GM23338 (cell line): ENCODE data around the gene STK32C. TPM values are rescaled to one million over a fixed set of nuclear protein-coding genes. Genes with fewer than 3 reads are reported as not detected.

ENCODE experiments used
- ATAC-seq: fragments of 200-7000 bp; cut with Tn5 transposase; 3 replicates; pipeline ENCODE4 v1.9.1; 2020
- DNase-seq: peaks from one replicate; pipeline ENCODE4 v3.0.0-alpha.2; 2015; ENCODE audit warnings: low spot score
- H2AFZ ChIP-seq: fragments of 200-600 bp; sonication (generic); 2 replicates; pipeline ENCODE4 v1.8.0; 2016; ENCODE audit warnings: antibody characterized with exemption, mild to moderate bottlenecking, moderate library complexity
- H3F3A ChIP-seq: fragments of 200-600 bp; sonication (generic); replicated peaks from 2 replicates; pipeline ENCODE4 v1.8.0; 2017; ENCODE audit warnings: antibody characterized with exemption, mixed run types, low read depth
- H3K27ac ChIP-seq: fragments of 200-600 bp; sonication (generic); 2 replicates; pipeline ENCODE4 v1.6.1; 2016; ENCODE audit warnings: low read depth
- H3K27me3 ChIP-seq: fragments of 200-600 bp; sonication (generic); 2 replicates; pipeline ENCODE4 v1.8.0; 2016; ENCODE audit warnings: mild to moderate bottlenecking, mixed run types, moderate library complexity; ENCODE audit not compliant: insufficient read depth
- H3K36me3 ChIP-seq: fragments of 200-600 bp; sonication (generic); 2 replicates; pipeline ENCODE4 v1.8.0; 2016; ENCODE audit warnings: mild to moderate bottlenecking; ENCODE audit not compliant: insufficient read depth
- H3K4me1 ChIP-seq: fragments of 200-600 bp; sonication (generic); 2 replicates; pipeline ENCODE4 v1.8.0; 2016; ENCODE audit warnings: mild to moderate bottlenecking, moderate library complexity; ENCODE audit not compliant: insufficient read depth
- H3K4me2 ChIP-seq: fragments of 200-600 bp; sonication (generic); 2 replicates; pipeline ENCODE4 v1.7.1; 2017; ENCODE audit warnings: mixed run types
- H3K4me3 ChIP-seq: fragments of 200-600 bp; sonication (generic); 2 replicates; pipeline ENCODE4 v1.6.1; 2016; ENCODE audit warnings: mixed run types
- H3K79me2 ChIP-seq: fragments of 200-600 bp; sonication (generic); replicated peaks from 2 replicates; pipeline ENCODE4 v1.8.0; 2017; ENCODE audit warnings: mild to moderate bottlenecking; ENCODE audit not compliant: insufficient read depth
- H3K9me2 ChIP-seq: fragments of 200-600 bp; sonication (generic); 2 replicates; pipeline ENCODE4 v1.8.0; 2017; ENCODE audit not compliant: insufficient read depth
- H4K20me1 ChIP-seq: fragments of 200-600 bp; sonication (generic); replicated peaks from 2 replicates; pipeline ENCODE4 v1.8.0; 2017; ENCODE audit warnings: mild to moderate bottlenecking; ENCODE audit not compliant: insufficient read depth
- H3K27ac Mint-ChIP-seq: 2 replicates; pipeline ENCODE4 v1.8.0; 2020; ENCODE audit warnings: inconsistent platforms, mild to moderate bottlenecking, moderate library complexity, mixed read lengths
- H3K27me3 Mint-ChIP-seq: 3 replicates; pipeline ENCODE4 v1.8.0; 2022; ENCODE audit warnings: low read depth, mild to moderate bottlenecking, moderate library complexity, mixed read lengths, inconsistent platforms; ENCODE audit not compliant: insufficient read depth, poor library complexity
- H3K36me3 Mint-ChIP-seq: 3 replicates; pipeline ENCODE4 v1.8.0; 2021; ENCODE audit warnings: low read depth, mild to moderate bottlenecking, inconsistent platforms, moderate library complexity, mixed read lengths
- H3K4me1 Mint-ChIP-seq: 3 replicates; pipeline ENCODE4 v1.8.0; 2020; ENCODE audit warnings: mild to moderate bottlenecking, inconsistent platforms, mixed read lengths
- H3K4me3 Mint-ChIP-seq: 3 replicates; pipeline ENCODE4 v1.8.0; 2021; ENCODE audit warnings: moderate library complexity, mild to moderate bottlenecking, inconsistent platforms, mixed read lengths
- H3K9me3 Mint-ChIP-seq: 3 replicates; pipeline ENCODE4 v1.8.0; 2020; ENCODE audit warnings: moderate library complexity, mild to moderate bottlenecking, inconsistent platforms, mixed read lengths
- CREB1 ChIP-seq: fragments of 250-450 bp; sonication (Bioruptor Pico); IDR thresholded peaks from 2 replicates; pipeline ENCODE4 v1.5.0; 2020; ENCODE audit warnings: low read depth, mild to moderate bottlenecking, moderate library complexity
- EZH2 ChIP-seq: fragments of 200-600 bp; sonication (generic); IDR thresholded peaks from one replicate; pipeline ENCODE4 v1.8.0; 2017; ENCODE audit warnings: antibody characterized with exemption, mild to moderate bottlenecking, low read depth; ENCODE audit not compliant: unreplicated experiment
- EZH2phosphoT487 ChIP-seq: fragments of 200-600 bp; sonication (generic); IDR thresholded peaks from one replicate; pipeline ENCODE4 v1.8.1; 2018; ENCODE audit warnings: antibody characterized with exemption; ENCODE audit not compliant: unreplicated experiment
- JUNB ChIP-seq: IDR thresholded peaks from one replicate; pipeline ENCODE4 v1.6.1; 2016; ENCODE audit warnings: antibody characterized with exemption; ENCODE audit not compliant: unreplicated experiment
- NANOG ChIP-seq: IDR thresholded peaks from 2 replicates; pipeline ENCODE4 v1.6.1; 2016; ENCODE audit warnings: antibody characterized with exemption, borderline replicate concordance
- POLR2AphosphoS5 ChIP-seq: IDR thresholded peaks from 2 replicates; pipeline ENCODE4 v1.6.1; 2016; ENCODE audit warnings: antibody characterized with exemption, low read depth
- STAT1 ChIP-seq: IDR thresholded peaks from one replicate; pipeline ENCODE4 v1.6.1; 2016; ENCODE audit warnings: antibody characterized with exemption; ENCODE audit not compliant: unreplicated experiment
- ZNF114 ChIP-seq: fragments of 250-450 bp; sonication (Bioruptor Pico); IDR thresholded peaks from 2 replicates; pipeline ENCODE4 v1.5.0; 2020; ENCODE audit warnings: mild to moderate bottlenecking, moderate library complexity
- ZNF331 ChIP-seq: fragments of 250-450 bp; sonication (Bioruptor Pico); IDR thresholded peaks from 2 replicates; pipeline ENCODE4 v1.5.0; 2020; ENCODE audit warnings: low read depth, mild to moderate bottlenecking, moderate library complexity
- polyA plus RNA-seq: library from polyadenylated mRNA; unstranded; fragments of >200 nt; fragmentation: Nextera tagmentation; extraction: Ambion mirVana; gene quantifications from 2 replicates; pipeline ENCODE4 v1.2.1, GENCODE V29; 2016
- total RNA-seq: library from RNA; depleted of rRNA; stranded (reverse); fragments of >200 nt; shearing (Covaris generic); gene quantifications from 2 replicates; pipeline ENCODE4 v1.2.3, GENCODE V29; 2014
- TF ChIP-seq, protein P1 (sequence below): fragments of 250-450 bp; sonication (Bioruptor Pico); IDR thresholded peaks from 2 replicates; pipeline ENCODE4 v1.5.0; 2020; ENCODE audit warnings: mild to moderate bottlenecking, moderate library complexity
- TF ChIP-seq, protein P2 (sequence below), 2 experiments: fragments of 200-600 bp in 1 of 2; sonication (generic) in 1 of 2; conservative IDR thresholded peaks; 2 replicates each; pipeline versions ENCODE4 v1.5.1 to v1.6.1; 2016 to 2017; ENCODE audit warnings: antibody characterized with exemption in 2 of 2, low read depth in 2 of 2, mild to moderate bottlenecking in 2 of 2, moderate library complexity in 1 of 2
- TF ChIP-seq, protein P3 (sequence below): IDR thresholded peaks from 2 replicates; pipeline ENCODE4 v1.6.1; 2016; ENCODE audit warnings: antibody characterized with exemption
- TF ChIP-seq, protein P4 (sequence below): IDR thresholded peaks from one replicate; pipeline ENCODE4 v1.6.1; 2018; ENCODE audit warnings: antibody characterized with exemption; ENCODE audit not compliant: unreplicated experiment

Gene STK32C
- total and polyA plus RNA-seq, 2 experiments from 2014 or later: 10.2 to 20.5 TPM

DNA sequence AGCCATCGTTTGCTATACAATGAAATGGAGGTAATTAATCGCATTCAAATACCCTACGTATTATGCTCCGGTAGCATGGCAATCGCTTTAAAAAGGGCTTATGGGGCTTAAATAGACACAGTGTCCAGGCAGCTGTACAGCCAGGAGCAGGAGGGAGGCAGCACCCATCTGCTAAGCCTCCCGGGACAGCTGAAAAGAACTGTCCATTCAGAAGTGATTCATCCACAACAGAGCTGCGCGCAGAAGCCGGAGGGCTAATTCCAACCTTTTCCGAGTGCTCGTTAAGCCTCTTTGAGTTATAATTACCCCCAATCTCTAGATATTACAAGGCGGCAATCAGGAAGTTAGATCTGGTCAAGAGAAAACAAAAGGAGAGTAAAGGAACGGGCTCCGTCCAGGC is 62.7 kb downstream of the STK32C start:
- H4K20me1 ChIP-seq: no peaks in the 10 kb centered on the region
- Mint-ChIP-seq H3K36me3 (no peaks in the 10 kb centered on the region), H3K4me1 (peaks cover 6% of the 10 kb centered on the region), H3K9me3 (no peaks in the 10 kb centered on the region), H3K4me3 (no peak overlapping the region), H3K27ac (no peak overlapping the region), H3K27me3 (peaks cover 6% of the 10 kb centered on the region)
- no peak overlapping the region for H3K4me3 ChIP-seq
- H3K4me1 ChIP-seq: no peaks in the 10 kb centered on the region
- H2AFZ ChIP-seq: no peak overlapping the region
- H3K79me2 ChIP-seq: no peaks in the 10 kb centered on the region
- H3K9me2 ChIP-seq: no peaks in the 10 kb centered on the region
- H3F3A ChIP-seq: no peaks in the 10 kb centered on the region
- no peaks in the 10 kb centered on the region for H3K36me3 ChIP-seq
- TF ChIP-seq POLR2AphosphoS5: no peak
- TF ChIP-seq ZNF331: no peak
- TF ChIP-seq CREB1 (CRISPR knock-in tag): no peak
- no peak for TF ChIP-seq EZH2
- TF ChIP-seq ZNF114 (CRISPR knock-in tag): no peak
- TF ChIP-seq, protein P1, sequence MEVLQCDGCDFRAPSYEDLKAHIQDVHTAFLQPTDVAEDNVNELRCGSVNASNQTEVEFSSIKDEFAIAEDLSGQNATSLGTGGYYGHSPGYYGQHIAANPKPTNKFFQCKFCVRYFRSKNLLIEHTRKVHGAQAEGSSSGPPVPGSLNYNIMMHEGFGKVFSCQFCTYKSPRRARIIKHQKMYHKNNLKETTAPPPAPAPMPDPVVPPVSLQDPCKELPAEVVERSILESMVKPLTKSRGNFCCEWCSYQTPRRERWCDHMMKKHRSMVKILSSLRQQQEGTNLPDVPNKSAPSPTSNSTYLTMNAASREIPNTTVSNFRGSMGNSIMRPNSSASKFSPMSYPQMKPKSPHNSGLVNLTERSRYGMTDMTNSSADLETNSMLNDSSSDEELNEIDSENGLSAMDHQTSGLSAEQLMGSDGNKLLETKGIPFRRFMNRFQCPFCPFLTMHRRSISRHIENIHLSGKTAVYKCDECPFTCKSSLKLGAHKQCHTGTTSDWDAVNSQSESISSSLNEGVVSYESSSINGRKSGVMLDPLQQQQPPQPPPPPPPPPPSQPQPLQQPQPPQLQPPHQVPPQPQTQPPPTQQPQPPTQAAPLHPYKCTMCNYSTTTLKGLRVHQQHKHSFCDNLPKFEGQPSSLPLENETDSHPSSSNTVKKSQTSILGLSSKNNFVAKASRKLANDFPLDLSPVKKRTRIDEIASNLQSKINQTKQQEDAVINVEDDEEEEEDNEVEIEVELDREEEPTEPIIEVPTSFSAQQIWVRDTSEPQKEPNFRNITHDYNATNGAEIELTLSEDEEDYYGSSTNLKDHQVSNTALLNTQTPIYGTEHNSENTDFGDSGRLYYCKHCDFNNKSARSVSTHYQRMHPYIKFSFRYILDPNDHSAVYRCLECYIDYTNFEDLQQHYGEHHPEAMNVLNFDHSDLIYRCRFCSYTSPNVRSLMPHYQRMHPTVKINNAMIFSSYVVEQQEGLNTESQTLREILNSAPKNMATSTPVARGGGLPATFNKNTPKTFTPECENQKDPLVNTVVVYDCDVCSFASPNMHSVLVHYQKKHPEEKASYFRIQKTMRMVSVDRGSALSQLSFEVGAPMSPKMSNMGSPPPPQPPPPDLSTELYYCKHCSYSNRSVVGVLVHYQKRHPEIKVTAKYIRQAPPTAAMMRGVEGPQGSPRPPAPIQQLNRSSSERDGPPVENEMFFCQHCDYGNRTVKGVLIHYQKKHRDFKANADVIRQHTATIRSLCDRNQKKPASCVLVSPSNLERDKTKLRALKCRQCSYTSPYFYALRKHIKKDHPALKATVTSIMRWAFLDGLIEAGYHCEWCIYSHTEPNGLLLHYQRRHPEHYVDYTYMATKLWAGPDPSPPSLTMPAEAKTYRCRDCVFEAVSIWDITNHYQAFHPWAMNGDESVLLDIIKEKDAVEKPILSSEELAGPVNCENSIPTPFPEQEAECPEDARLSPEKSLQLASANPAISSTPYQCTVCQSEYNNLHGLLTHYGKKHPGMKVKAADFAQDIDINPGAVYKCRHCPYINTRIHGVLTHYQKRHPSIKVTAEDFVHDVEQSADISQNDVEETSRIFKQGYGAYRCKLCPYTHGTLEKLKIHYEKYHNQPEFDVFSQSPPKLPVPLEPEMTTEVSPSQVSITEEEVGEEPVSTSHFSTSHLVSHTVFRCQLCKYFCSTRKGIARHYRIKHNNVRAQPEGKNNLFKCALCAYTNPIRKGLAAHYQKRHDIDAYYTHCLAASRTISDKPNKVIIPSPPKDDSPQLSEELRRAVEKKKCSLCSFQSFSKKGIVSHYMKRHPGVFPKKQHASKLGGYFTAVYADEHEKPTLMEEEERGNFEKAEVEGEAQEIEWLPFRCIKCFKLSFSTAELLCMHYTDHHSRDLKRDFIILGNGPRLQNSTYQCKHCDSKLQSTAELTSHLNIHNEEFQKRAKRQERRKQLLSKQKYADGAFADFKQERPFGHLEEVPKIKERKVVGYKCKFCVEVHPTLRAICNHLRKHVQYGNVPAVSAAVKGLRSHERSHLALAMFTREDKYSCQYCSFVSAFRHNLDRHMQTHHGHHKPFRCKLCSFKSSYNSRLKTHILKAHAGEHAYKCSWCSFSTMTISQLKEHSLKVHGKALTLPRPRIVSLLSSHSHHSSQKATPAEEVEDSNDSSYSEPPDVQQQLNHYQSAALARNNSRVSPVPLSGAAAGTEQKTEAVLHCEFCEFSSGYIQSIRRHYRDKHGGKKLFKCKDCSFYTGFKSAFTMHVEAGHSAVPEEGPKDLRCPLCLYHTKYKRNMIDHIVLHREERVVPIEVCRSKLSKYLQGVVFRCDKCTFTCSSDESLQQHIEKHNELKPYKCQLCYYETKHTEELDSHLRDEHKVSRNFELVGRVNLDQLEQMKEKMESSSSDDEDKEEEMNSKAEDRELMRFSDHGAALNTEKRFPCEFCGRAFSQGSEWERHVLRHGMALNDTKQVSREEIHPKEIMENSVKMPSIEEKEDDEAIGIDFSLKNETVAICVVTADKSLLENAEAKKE: no peak
- TF ChIP-seq, protein P2, sequence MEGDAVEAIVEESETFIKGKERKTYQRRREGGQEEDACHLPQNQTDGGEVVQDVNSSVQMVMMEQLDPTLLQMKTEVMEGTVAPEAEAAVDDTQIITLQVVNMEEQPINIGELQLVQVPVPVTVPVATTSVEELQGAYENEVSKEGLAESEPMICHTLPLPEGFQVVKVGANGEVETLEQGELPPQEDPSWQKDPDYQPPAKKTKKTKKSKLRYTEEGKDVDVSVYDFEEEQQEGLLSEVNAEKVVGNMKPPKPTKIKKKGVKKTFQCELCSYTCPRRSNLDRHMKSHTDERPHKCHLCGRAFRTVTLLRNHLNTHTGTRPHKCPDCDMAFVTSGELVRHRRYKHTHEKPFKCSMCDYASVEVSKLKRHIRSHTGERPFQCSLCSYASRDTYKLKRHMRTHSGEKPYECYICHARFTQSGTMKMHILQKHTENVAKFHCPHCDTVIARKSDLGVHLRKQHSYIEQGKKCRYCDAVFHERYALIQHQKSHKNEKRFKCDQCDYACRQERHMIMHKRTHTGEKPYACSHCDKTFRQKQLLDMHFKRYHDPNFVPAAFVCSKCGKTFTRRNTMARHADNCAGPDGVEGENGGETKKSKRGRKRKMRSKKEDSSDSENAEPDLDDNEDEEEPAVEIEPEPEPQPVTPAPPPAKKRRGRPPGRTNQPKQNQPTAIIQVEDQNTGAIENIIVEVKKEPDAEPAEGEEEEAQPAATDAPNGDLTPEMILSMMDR (conservative IDR thresholded peaks at IDR 0.05; ENCODE audit: low read depth in 2 of 2): no peak
- TF ChIP-seq NANOG: no peak
- TF ChIP-seq, protein P3, sequence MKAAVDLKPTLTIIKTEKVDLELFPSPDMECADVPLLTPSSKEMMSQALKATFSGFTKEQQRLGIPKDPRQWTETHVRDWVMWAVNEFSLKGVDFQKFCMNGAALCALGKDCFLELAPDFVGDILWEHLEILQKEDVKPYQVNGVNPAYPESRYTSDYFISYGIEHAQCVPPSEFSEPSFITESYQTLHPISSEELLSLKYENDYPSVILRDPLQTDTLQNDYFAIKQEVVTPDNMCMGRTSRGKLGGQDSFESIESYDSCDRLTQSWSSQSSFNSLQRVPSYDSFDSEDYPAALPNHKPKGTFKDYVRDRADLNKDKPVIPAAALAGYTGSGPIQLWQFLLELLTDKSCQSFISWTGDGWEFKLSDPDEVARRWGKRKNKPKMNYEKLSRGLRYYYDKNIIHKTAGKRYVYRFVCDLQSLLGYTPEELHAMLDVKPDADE: no peak
- TF ChIP-seq, protein P4, sequence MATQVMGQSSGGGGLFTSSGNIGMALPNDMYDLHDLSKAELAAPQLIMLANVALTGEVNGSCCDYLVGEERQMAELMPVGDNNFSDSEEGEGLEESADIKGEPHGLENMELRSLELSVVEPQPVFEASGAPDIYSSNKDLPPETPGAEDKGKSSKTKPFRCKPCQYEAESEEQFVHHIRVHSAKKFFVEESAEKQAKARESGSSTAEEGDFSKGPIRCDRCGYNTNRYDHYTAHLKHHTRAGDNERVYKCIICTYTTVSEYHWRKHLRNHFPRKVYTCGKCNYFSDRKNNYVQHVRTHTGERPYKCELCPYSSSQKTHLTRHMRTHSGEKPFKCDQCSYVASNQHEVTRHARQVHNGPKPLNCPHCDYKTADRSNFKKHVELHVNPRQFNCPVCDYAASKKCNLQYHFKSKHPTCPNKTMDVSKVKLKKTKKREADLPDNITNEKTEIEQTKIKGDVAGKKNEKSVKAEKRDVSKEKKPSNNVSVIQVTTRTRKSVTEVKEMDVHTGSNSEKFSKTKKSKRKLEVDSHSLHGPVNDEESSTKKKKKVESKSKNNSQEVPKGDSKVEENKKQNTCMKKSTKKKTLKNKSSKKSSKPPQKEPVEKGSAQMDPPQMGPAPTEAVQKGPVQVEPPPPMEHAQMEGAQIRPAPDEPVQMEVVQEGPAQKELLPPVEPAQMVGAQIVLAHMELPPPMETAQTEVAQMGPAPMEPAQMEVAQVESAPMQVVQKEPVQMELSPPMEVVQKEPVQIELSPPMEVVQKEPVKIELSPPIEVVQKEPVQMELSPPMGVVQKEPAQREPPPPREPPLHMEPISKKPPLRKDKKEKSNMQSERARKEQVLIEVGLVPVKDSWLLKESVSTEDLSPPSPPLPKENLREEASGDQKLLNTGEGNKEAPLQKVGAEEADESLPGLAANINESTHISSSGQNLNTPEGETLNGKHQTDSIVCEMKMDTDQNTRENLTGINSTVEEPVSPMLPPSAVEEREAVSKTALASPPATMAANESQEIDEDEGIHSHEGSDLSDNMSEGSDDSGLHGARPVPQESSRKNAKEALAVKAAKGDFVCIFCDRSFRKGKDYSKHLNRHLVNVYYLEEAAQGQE: no peak
- TF ChIP-seq STAT1: no peak
- TF ChIP-seq EZH2phosphoT487: no peak
- TF ChIP-seq JUNB: no peak
- DNase-seq (no peak), ATAC-seq (no peak)
- H3K4me2 ChIP-seq: no peak overlapping the region
- no peaks in the 10 kb centered on the region for H3K27me3 ChIP-seq
- H3K27ac ChIP-seq: no peak overlapping the region
